Neural cell (in vitro differentiated cells): ENCODE data around the gene CHST11. TPM values are rescaled to one million over a fixed set of nuclear protein-coding genes. Genes with fewer than 3 reads are reported as not detected.
A peak's percentile ranks its signal among the peaks of the same experiment; 100 is the strongest.

Experiments used
- H2AFZ ChIP-seq: fragments of 200-600, 300-800 bp; sonication (generic), shearing (Covaris generic); 2 replicates; pipeline ENCODE4 v1.6.0; 2014; ENCODE audit warnings: low read depth, mild to moderate bottlenecking, antibody characterized with exemption, low read length, moderate library complexity
- H3F3A ChIP-seq: fragments of 200-600 bp; shearing (Covaris generic); 2 replicates; pipeline ENCODE4 v1.6.1; 2016; ENCODE audit warnings: mild to moderate bottlenecking, moderate library complexity, mixed read lengths, antibody characterized with exemption, low read length; ENCODE audit not compliant: insufficient read depth, poor library complexity, severe bottlenecking
- H3K27ac ChIP-seq: fragments of 200-600, 300-800 bp; sonication (generic), shearing (Covaris generic); 2 replicates; pipeline ENCODE4 v1.5.1; 2014; ENCODE audit warnings: mild to moderate bottlenecking, low read length, moderate library complexity
- H3K27me3 ChIP-seq: fragments of 300-800, 200-600 bp; sonication (generic), shearing (Covaris generic); 2 replicates; pipeline ENCODE4 v1.6.0; 2014; ENCODE audit warnings: mild to moderate bottlenecking, low read depth, low read length, moderate library complexity; ENCODE audit not compliant: insufficient read depth
- H3K36me3 ChIP-seq: fragments of 300-800, 200-600 bp; sonication (generic), shearing (Covaris generic); 2 replicates; pipeline ENCODE4 v1.5.1; 2014; ENCODE audit warnings: mild to moderate bottlenecking, antibody characterized with exemption, low read length, moderate library complexity; ENCODE audit not compliant: insufficient read depth
- H3K4me2 ChIP-seq: fragments of 300-800, 200-600 bp; sonication (generic), shearing (Covaris generic); 2 replicates; pipeline ENCODE4 v1.6.0; 2014; ENCODE audit warnings: mild to moderate bottlenecking, low read length
- H3K4me3 ChIP-seq: fragments of 300-800, 200-600 bp; sonication (generic), shearing (Covaris generic); 2 replicates; pipeline ENCODE4 v1.5.1; 2014; ENCODE audit warnings: mild to moderate bottlenecking, low read length, moderate library complexity
- H3K79me2 ChIP-seq: fragments of 200-600 bp; shearing (Covaris generic); replicated peaks from 2 replicates; pipeline ENCODE4 v1.6.0; 2014; ENCODE audit warnings: mild to moderate bottlenecking, low read length, moderate library complexity; ENCODE audit not compliant: insufficient read depth
- H3K9ac ChIP-seq: fragments of 300-800, 200-600 bp; sonication (generic), shearing (Covaris generic); 2 replicates; pipeline ENCODE4 v1.6.1; 2016; ENCODE audit warnings: mild to moderate bottlenecking, low read length, mixed read lengths
- H3K9me2 ChIP-seq: fragments of 200-600 bp; shearing (Covaris generic); 2 replicates; pipeline ENCODE4 v1.6.1; 2016; ENCODE audit warnings: mild to moderate bottlenecking, low read length, mixed read lengths; ENCODE audit not compliant: insufficient read depth
- H3K9me3 ChIP-seq: fragments of 200-600, 300-800 bp; sonication (generic), shearing (Covaris generic); 2 replicates; pipeline ENCODE4 v1.6.1; 2016; ENCODE audit warnings: mild to moderate bottlenecking, mixed run types, low read length, moderate library complexity, mixed read lengths
- H4K20me1 ChIP-seq: fragments of 200-600 bp; shearing (Covaris generic); 2 replicates; pipeline ENCODE4 v1.6.1; 2016; ENCODE audit warnings: mild to moderate bottlenecking, mixed run types; ENCODE audit not compliant: insufficient read depth
- EP300 ChIP-seq: fragments of 450-650 bp; conservative IDR thresholded peaks from 2 replicates; pipeline ENCODE4 v1.6.1; 2014; ENCODE audit warnings: antibody characterized with exemption, mild to moderate bottlenecking, moderate library complexity; ENCODE audit not compliant: poor library complexity, severe bottlenecking
- EZH2 ChIP-seq: fragments of 200-600, 300-800 bp; shearing (Covaris generic), sonication (generic); IDR thresholded peaks from 2 replicates; pipeline ENCODE4 v1.6.1; 2014; ENCODE audit warnings: antibody characterized with exemption, low read length, borderline replicate concordance, mild to moderate bottlenecking; ENCODE audit not compliant: insufficient read depth, poor library complexity, severe bottlenecking
- MXI1 ChIP-seq: fragments of 450-650 bp; conservative IDR thresholded peaks from 2 replicates; pipeline ENCODE4 v1.6.1; 2014; ENCODE audit warnings: antibody characterized with exemption, mild to moderate bottlenecking; ENCODE audit not compliant: poor library complexity, severe bottlenecking
- POLR2AphosphoS5 ChIP-seq: IDR thresholded peaks from 2 replicates; pipeline ENCODE4 v1.6.1; 2012
- RAD21 ChIP-seq: fragments of 450-650 bp; conservative IDR thresholded peaks from 2 replicates; pipeline ENCODE4 v1.6.1; 2014; ENCODE audit warnings: antibody characterized with exemption, mild to moderate bottlenecking, moderate library complexity
- SMC3 ChIP-seq: fragments of 450-650 bp; conservative IDR thresholded peaks from 2 replicates; pipeline ENCODE4 v1.6.1; 2014; ENCODE audit warnings: antibody characterized with exemption, mild to moderate bottlenecking, moderate library complexity; ENCODE audit not compliant: poor library complexity
- TAF1 ChIP-seq: IDR thresholded peaks from 2 replicates; pipeline ENCODE4 v1.6.1; 2012; ENCODE audit warnings: low read depth
- polyA plus RNA-seq: library from polyadenylated mRNA; depleted of rRNA; stranded (reverse); fragments of >200 nt; gene quantifications from 2 replicates; pipeline ENCODE4 v1.2.3, GENCODE V29; 2014
- TF ChIP-seq, protein P1 (sequence below): IDR thresholded peaks from 2 replicates; pipeline ENCODE4 v1.6.1; 2012; ENCODE audit warnings: borderline replicate concordance
- TF ChIP-seq, protein P2 (sequence below): fragments of 450-650 bp; IDR thresholded peaks from 2 replicates; pipeline ENCODE4 v1.5.1; 2014; ENCODE audit warnings: antibody characterized with exemption, mild to moderate bottlenecking, moderate library complexity; ENCODE audit not compliant: poor library complexity, severe bottlenecking

Gene CHST11
- polyA plus RNA-seq, 1 donor from 2014 or later = 15.0 TPM

DNA sequence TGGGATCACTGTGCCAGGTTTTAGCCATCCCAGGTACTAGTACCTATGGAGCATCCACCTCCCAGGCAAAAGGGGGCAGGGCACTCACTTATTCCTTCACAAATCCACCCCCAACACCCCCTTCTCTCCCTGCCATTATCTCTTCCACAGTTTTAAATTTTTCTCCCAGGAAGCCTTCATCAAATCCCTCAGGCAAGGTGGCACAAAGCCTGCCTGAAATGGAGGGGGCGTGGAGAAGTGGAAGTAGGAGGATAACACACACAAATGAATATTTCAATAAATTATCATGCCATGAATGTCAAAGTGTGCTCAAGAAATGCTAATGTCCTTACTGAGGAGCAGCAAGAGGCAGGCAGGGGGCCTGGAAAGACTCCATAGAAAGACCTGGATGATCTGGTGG, 4.7 kb upstream of the CHST11 start:
- Histone ChIP-seq H3K36me3 (no peaks in the 10 kb centered on the region), H2AFZ (no peak overlapping the region), H3K27me3 (no peaks in the 10 kb centered on the region), H3K9me2 (no peaks in the 10 kb centered on the region), H3K9me3 (no peaks in the 10 kb centered on the region), H4K20me1 (no peaks in the 10 kb centered on the region), H3K27ac (peak overlapping the region; percentile 69), H3K4me3 (no peak overlapping the region), H3K9ac (peak overlapping the region; percentile 29), H3K79me2 (no peaks in the 10 kb centered on the region), H3K4me2 (no peak overlapping the region), H3F3A (no peaks in the 10 kb centered on the region)
- TF ChIP-seq SMC3 (no peak), RAD21 (no peak), EP300 (no peak)
- TF ChIP-seq, protein P1, sequence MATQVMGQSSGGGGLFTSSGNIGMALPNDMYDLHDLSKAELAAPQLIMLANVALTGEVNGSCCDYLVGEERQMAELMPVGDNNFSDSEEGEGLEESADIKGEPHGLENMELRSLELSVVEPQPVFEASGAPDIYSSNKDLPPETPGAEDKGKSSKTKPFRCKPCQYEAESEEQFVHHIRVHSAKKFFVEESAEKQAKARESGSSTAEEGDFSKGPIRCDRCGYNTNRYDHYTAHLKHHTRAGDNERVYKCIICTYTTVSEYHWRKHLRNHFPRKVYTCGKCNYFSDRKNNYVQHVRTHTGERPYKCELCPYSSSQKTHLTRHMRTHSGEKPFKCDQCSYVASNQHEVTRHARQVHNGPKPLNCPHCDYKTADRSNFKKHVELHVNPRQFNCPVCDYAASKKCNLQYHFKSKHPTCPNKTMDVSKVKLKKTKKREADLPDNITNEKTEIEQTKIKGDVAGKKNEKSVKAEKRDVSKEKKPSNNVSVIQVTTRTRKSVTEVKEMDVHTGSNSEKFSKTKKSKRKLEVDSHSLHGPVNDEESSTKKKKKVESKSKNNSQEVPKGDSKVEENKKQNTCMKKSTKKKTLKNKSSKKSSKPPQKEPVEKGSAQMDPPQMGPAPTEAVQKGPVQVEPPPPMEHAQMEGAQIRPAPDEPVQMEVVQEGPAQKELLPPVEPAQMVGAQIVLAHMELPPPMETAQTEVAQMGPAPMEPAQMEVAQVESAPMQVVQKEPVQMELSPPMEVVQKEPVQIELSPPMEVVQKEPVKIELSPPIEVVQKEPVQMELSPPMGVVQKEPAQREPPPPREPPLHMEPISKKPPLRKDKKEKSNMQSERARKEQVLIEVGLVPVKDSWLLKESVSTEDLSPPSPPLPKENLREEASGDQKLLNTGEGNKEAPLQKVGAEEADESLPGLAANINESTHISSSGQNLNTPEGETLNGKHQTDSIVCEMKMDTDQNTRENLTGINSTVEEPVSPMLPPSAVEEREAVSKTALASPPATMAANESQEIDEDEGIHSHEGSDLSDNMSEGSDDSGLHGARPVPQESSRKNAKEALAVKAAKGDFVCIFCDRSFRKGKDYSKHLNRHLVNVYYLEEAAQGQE = peak; percentile 69

DNA sequence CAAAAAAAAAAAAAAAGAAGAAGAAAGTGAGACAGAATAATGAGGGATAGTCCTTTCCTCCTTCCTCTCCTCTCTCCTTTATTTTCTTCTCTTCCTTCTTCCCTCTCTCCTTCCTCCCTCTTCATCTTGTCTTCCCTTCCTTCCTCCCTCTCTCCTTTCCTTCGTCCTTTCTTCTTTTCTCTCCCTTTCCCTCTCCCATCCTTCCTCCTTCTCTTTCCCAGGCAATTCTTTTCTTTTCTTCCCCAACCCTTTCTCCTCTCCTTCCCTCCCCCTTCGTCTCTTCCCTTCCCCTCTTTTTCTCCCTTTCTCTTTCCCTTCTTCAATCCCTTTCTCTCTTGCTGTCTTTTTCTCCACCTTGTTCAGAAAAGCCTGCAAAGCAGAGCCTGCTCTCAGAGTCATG, 3.6 kb upstream of the CHST11 start:
- Histone ChIP-seq H3K4me3 (no peak overlapping the region), H3K27ac (peak overlapping the region; percentile 69), H3K79me2 (peaks cover under 1% of the 10 kb centered on the region), H3K9ac (no peak overlapping the region), H3K27me3 (no peaks in the 10 kb centered on the region), H2AFZ (no peak overlapping the region), H3K4me2 (no peak overlapping the region), H4K20me1 (no peaks in the 10 kb centered on the region), H3K9me3 (no peaks in the 10 kb centered on the region), H3F3A (no peaks in the 10 kb centered on the region), H3K36me3 (no peaks in the 10 kb centered on the region), H3K9me2 (no peaks in the 10 kb centered on the region)
- no peak for TF ChIP-seq POLR2AphosphoS5
- no peak for TF ChIP-seq SMC3
- TF ChIP-seq, protein P1 = no peak
- TF ChIP-seq, protein P2, sequence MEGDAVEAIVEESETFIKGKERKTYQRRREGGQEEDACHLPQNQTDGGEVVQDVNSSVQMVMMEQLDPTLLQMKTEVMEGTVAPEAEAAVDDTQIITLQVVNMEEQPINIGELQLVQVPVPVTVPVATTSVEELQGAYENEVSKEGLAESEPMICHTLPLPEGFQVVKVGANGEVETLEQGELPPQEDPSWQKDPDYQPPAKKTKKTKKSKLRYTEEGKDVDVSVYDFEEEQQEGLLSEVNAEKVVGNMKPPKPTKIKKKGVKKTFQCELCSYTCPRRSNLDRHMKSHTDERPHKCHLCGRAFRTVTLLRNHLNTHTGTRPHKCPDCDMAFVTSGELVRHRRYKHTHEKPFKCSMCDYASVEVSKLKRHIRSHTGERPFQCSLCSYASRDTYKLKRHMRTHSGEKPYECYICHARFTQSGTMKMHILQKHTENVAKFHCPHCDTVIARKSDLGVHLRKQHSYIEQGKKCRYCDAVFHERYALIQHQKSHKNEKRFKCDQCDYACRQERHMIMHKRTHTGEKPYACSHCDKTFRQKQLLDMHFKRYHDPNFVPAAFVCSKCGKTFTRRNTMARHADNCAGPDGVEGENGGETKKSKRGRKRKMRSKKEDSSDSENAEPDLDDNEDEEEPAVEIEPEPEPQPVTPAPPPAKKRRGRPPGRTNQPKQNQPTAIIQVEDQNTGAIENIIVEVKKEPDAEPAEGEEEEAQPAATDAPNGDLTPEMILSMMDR = no peak
- no peak for TF ChIP-seq EZH2
- TF ChIP-seq RAD21 = no peak
- TF ChIP-seq MXI1 = no peak
- no peak for TF ChIP-seq TAF1
- no peak for TF ChIP-seq EP300
